ENCODE measurements around the gene TPSAB1. TPM values are rescaled to one million over a fixed set of nuclear protein-coding genes. Genes with fewer than 3 reads are reported as not detected.

The TPSAB1 gene
- total and polyA plus RNA-seq, 10 of the 15 experiments (the other 5 are each of a cell fraction or from before 2014, with no cell fraction given) = 0.06 TPM; not detected in 9

DNA sequence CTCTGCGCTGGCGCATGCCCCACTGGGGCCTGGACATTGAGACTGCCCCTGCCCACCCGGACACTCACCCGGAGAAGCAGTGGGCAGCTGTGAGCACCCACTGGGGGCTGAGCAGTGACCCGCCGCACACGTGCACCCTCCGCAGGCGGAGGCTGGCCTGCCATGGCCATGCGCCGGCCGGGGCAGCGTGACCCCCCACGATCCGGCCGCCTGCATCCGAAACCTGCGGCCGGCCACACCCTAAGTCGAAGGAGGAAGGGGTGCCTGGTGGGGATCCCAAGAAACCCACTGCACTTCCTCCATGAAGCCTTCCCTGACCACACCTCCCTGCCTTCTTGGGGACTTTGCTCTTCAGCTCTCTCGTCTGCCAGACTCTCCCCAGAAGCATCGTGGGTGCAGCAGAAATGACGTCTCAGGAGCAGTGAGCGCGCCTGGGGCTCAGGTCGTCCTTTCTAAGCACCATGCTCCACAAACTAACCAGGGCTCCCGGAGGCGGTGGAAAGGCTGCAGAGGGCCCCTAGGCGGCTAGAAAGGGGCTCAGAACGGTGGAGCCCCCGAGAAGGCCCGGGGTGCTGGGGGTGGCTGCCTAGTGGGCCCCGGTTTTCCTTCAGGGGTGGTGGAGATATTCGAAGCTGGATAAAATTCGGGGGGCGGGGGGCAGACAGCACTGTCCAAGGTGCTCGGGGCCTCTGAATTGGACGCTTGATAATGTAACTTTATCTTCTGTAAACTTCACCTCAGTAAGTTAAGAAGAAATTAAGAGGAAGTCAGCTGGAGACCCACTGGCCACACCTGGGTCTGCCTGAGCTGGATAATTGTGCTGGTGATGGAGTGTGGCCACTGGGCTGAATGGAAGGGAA is 16.9 kb upstream of the TPSAB1 start (continued):
- TF ChIP-seq, protein P1, sequence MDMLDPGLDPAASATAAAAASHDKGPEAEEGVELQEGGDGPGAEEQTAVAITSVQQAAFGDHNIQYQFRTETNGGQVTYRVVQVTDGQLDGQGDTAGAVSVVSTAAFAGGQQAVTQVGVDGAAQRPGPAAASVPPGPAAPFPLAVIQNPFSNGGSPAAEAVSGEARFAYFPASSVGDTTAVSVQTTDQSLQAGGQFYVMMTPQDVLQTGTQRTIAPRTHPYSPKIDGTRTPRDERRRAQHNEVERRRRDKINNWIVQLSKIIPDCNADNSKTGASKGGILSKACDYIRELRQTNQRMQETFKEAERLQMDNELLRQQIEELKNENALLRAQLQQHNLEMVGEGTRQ (IDR thresholded peaks at IDR 0.05; ENCODE audit: borderline replicate concordance, low read depth, low read length) = no peak
- no peak for TF ChIP-seq MTA3 (IDR thresholded peaks at IDR 0.05; ENCODE audit: borderline replicate concordance, low read length)
- TF ChIP-seq, protein P2, sequence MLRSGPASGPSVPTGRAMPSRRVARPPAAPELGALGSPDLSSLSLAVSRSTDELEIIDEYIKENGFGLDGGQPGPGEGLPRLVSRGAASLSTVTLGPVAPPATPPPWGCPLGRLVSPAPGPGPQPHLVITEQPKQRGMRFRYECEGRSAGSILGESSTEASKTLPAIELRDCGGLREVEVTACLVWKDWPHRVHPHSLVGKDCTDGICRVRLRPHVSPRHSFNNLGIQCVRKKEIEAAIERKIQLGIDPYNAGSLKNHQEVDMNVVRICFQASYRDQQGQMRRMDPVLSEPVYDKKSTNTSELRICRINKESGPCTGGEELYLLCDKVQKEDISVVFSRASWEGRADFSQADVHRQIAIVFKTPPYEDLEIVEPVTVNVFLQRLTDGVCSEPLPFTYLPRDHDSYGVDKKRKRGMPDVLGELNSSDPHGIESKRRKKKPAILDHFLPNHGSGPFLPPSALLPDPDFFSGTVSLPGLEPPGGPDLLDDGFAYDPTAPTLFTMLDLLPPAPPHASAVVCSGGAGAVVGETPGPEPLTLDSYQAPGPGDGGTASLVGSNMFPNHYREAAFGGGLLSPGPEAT (IDR thresholded peaks at IDR 0.05; ENCODE audit: low read depth) = no peak
- no peak for TF ChIP-seq SIN3A (IDR thresholded peaks at IDR 0.05; ENCODE audit: low read depth, low read length)
- TF ChIP-seq, protein P3, sequence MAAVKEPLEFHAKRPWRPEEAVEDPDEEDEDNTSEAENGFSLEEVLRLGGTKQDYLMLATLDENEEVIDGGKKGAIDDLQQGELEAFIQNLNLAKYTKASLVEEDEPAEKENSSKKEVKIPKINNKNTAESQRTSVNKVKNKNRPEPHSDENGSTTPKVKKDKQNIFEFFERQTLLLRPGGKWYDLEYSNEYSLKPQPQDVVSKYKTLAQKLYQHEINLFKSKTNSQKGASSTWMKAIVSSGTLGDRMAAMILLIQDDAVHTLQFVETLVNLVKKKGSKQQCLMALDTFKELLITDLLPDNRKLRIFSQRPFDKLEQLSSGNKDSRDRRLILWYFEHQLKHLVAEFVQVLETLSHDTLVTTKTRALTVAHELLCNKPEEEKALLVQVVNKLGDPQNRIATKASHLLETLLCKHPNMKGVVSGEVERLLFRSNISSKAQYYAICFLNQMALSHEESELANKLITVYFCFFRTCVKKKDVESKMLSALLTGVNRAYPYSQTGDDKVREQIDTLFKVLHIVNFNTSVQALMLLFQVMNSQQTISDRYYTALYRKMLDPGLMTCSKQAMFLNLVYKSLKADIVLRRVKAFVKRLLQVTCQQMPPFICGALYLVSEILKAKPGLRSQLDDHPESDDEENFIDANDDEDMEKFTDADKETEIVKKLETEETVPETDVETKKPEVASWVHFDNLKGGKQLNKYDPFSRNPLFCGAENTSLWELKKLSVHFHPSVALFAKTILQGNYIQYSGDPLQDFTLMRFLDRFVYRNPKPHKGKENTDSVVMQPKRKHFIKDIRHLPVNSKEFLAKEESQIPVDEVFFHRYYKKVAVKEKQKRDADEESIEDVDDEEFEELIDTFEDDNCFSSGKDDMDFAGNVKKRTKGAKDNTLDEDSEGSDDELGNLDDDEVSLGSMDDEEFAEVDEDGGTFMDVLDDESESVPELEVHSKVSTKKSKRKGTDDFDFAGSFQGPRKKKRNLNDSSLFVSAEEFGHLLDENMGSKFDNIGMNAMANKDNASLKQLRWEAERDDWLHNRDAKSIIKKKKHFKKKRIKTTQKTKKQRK (IDR thresholded peaks at IDR 0.05; ENCODE audit: low read depth, low read length) = no peak
- no peak for TF ChIP-seq NFIC (IDR thresholded peaks at IDR 0.05; ENCODE audit: low read depth, low read length)
- no peak for TF ChIP-seq EZH2 (IDR thresholded peaks at IDR 0.05; ENCODE audit: borderline replicate concordance, control insufficient read depth, low read depth, low read length)

All from GM12878 (cell line).